Sigmoid colon (tissue), 7 donors: ENCODE measurements around the gene ZNF407. TPM values are rescaled to one million over a fixed set of nuclear protein-coding genes. Genes with fewer than 3 reads are reported as not detected.

Experiments used
- DNase-seq: peaks from one replicate; pipeline ENCODE4 v3.0.0-alpha.2; 2019
- H3K27ac ChIP-seq, 4 donors: fragments of 200-600 bp; sonication (generic); one replicate each; pipeline ENCODE4 v1.5.1; 2016 to 2019; ENCODE audit warnings: mild to moderate bottlenecking in 1 of 4
- H3K27me3 ChIP-seq, 3 donors: fragments of 200-600 bp; sonication (generic); one replicate each; pipeline ENCODE4 v1.5.1; 2019; ENCODE audit warnings: mild to moderate bottlenecking in 1 of 3
- H3K36me3 ChIP-seq, 4 donors: fragments of 200-600 bp; sonication (generic); one replicate each; pipeline ENCODE4 v1.5.1; 2016 to 2019
- H3K4me1 ChIP-seq, 4 donors: fragments of 200-600 bp; sonication (generic); one replicate each; pipeline ENCODE4 v1.5.1; 2017 to 2019
- H3K4me3 ChIP-seq, 4 donors: fragments of 200-600 bp; sonication (generic); one replicate each; pipeline ENCODE4 v1.5.1; 2017 to 2019; ENCODE audit warnings: mild to moderate bottlenecking in 2 of 4, moderate library complexity in 1 of 4
- H3K9me3 ChIP-seq, 4 donors: fragments of 200-600 bp in 3 of 4; sonication (generic) in 3 of 4; one replicate each; pipeline versions ENCODE4 v1.5.1 to v1.6.1; 2013 to 2019
- CTCF ChIP-seq, 4 experiments: fragments of 450-650 bp in 3 of 4; fragments of 200-600 bp in 1 of 4; IDR thresholded peaks; one replicate each; pipeline ENCODE4 v1.5.1; 2016 to 2019; ENCODE audit warnings: antibody characterized with exemption in 4 of 4, mild to moderate bottlenecking in 3 of 4, moderate library complexity in 2 of 4
- EP300 ChIP-seq, 4 donors: sonication (generic); formaldehyde crosslinking; IDR thresholded peaks; one replicate each; pipeline ENCODE4 v1.6.1; 2017; ENCODE audit warnings: antibody characterized with exemption in 4 of 4
- POLR2A ChIP-seq, 2 donors: fragments of 450-650 bp; IDR thresholded peaks; one replicate each; pipeline ENCODE4 v1.6.1; 2016; ENCODE audit warnings: antibody characterized with exemption in 2 of 2, mild to moderate bottlenecking in 2 of 2, moderate library complexity in 2 of 2
- POLR2AphosphoS5 ChIP-seq, 4 donors: sonication (generic); formaldehyde crosslinking; IDR thresholded peaks; one replicate each; pipeline ENCODE4 v1.6.1; 2017; ENCODE audit warnings: antibody characterized with exemption in 4 of 4
- WGBS, 2 donors: extraction: QIAGEN DNeasy Blood & Tissue Kit; methylation state at CpG; one replicate each; pipeline ENCODE4 v1.1.7; 2013; 5-methylcytosine and 5-hydroxymethylcytosine counted together
- intact Hi-C: fragments of 100-400 bp; cut with DNase I; formaldehyde crosslinking; loops from one replicate; pipeline ENCODE4 v1.15.1; 2023
- polyA plus RNA-seq, 3 donors: library from polyadenylated mRNA; stranded (reverse); fragments of 200-250 nt; gene quantifications; one replicate each; pipeline ENCODE4 v1.2.3, GENCODE V29; 2013
- total RNA-seq, 4 donors: library from RNA; depleted of rRNA; stranded (reverse); fragments of >200 nt; gene quantifications; one replicate each; pipeline ENCODE4 v1.1.0, GENCODE V29; 2016
- donor health status: healthy with polysubstance abuse.
- donor health status: Bipolar disorder and iron deficiency.
- donor health status: healthy.

Gene ZNF407
- total and polyA plus RNA-seq, 7 donors: 1.4 to 19.8 (median 16.3) TPM

GRCh38 chr18:74611765-74612164, 14.1 kb downstream of the ZNF407 start:
- WGBS, 2 donors: 84 to 93% methylated on average over 4 of the region's 4 CpGs
- Histone ChIP-seq H3K27ac (no peak overlapping the region), H3K4me1 (no peaks in the 10 kb centered on the region), H3K9me3 (no peaks in the 10 kb centered on the region), H3K27me3 (no peaks in the 10 kb centered on the region), H3K4me3 (no peak overlapping the region), H3K36me3 (no peaks in the 10 kb centered on the region)
- no peak for TF ChIP-seq POLR2A (IDR thresholded peaks at IDR 0.05)
- TF ChIP-seq POLR2AphosphoS5 (IDR thresholded peaks at IDR 0.05): no peak
- TF ChIP-seq CTCF (IDR thresholded peaks at IDR 0.05): no peak
- TF ChIP-seq EP300 (IDR thresholded peaks at IDR 0.05): no peak
- no peak for DNase-seq
- intact Hi-C loops: no loop called here

- DNase-seq: no peak
- Histone ChIP-seq H3K4me3 (no peak overlapping the region), H3K9me3 (no peaks in the 10 kb centered on the region), H3K4me1 (no peaks in the 10 kb centered on the region), H3K27me3 (no peaks in the 10 kb centered on the region), H3K36me3 (no peaks in the 10 kb centered on the region), H3K27ac (no peak overlapping the region)
- WGBS, 2 donors: 60 to 85% methylated on average over 1 of the region's 1 CpG
- TF ChIP-seq POLR2AphosphoS5 (IDR thresholded peaks at IDR 0.05) (no peak), POLR2A (IDR thresholded peaks at IDR 0.05) (no peak), EP300 (IDR thresholded peaks at IDR 0.05) (no peak), CTCF (IDR thresholded peaks at IDR 0.05) (no peak)
- intact Hi-C loops: no loop called here
These were observed 15.7 kb downstream of the ZNF407 start for GRCh38 chr18:74613381-74613780.

- Histone ChIP-seq H3K27me3 (no peaks in the 10 kb centered on the region), H3K9me3 (no peaks in the 10 kb centered on the region), H3K4me3 (no peak overlapping the region), H3K27ac (no peak overlapping the region), H3K4me1 (peaks cover 0 to 7% (median 2%) of the 10 kb centered on the region in 4 donors), H3K36me3 (no peaks in the 10 kb centered on the region)
- no peak for TF ChIP-seq CTCF (IDR thresholded peaks at IDR 0.05)
- no peak for TF ChIP-seq EP300 (IDR thresholded peaks at IDR 0.05)
- TF ChIP-seq POLR2AphosphoS5 (IDR thresholded peaks at IDR 0.05): no peak
- no peak for TF ChIP-seq POLR2A (IDR thresholded peaks at IDR 0.05)
- DNase-seq: no peak
- WGBS, 2 donors: 60 to 66% methylated on average over 7 of the region's 7 CpGs
- intact Hi-C loops: no loop called here
These were observed 18.8 kb downstream of the ZNF407 start for GRCh38 chr18:74616494-74616893.

- 84 to 87% methylated on average over 2 of the region's 2 CpGs for WGBS, 2 donors
- DNase-seq: no peak
- intact Hi-C loops: no loop called here
- Histone ChIP-seq H3K27me3 (no peaks in the 10 kb centered on the region), H3K4me1 (peaks cover 0 to 7% (median 2%) of the 10 kb centered on the region in 4 donors), H3K36me3 (no peaks in the 10 kb centered on the region), H3K4me3 (no peak overlapping the region), H3K27ac (no peak overlapping the region), H3K9me3 (no peaks in the 10 kb centered on the region)
- TF ChIP-seq POLR2A (IDR thresholded peaks at IDR 0.05): no peak
- no peak for TF ChIP-seq CTCF (IDR thresholded peaks at IDR 0.05)
- TF ChIP-seq POLR2AphosphoS5 (IDR thresholded peaks at IDR 0.05): no peak
- TF ChIP-seq EP300 (IDR thresholded peaks at IDR 0.05): no peak
These were observed 19.8 kb downstream of the ZNF407 start for GRCh38 chr18:74617486-74617885.

- Histone ChIP-seq H3K27ac (no peak overlapping the region), H3K27me3 (no peaks in the 10 kb centered on the region), H3K9me3 (no peaks in the 10 kb centered on the region), H3K4me3 (no peak overlapping the region), H3K4me1 (peaks cover 0 to 32% (median 2%) of the 10 kb centered on the region in 4 donors), H3K36me3 (no peaks in the 10 kb centered on the region)
- TF ChIP-seq EP300 (IDR thresholded peaks at IDR 0.05): no peak
- no peak for TF ChIP-seq POLR2A (IDR thresholded peaks at IDR 0.05)
- no peak for TF ChIP-seq CTCF (IDR thresholded peaks at IDR 0.05)
- TF ChIP-seq POLR2AphosphoS5 (IDR thresholded peaks at IDR 0.05): no peak
- no peak for DNase-seq
- 77 to 84% methylated on average over 9 of the region's 9 CpGs for WGBS, 2 donors
- intact Hi-C loops: no loop called here
These were observed 24.4 kb downstream of the ZNF407 start for GRCh38 chr18:74622072-74622471.
